Measurements from ENCODE around the gene HEY2.
"Not testable (repeated sequence)": the region's sequence is repeated elsewhere in the genome, so short reads cannot be mapped to it uniquely, and the experiment has no call there.

HEY2 gene

DNA sequence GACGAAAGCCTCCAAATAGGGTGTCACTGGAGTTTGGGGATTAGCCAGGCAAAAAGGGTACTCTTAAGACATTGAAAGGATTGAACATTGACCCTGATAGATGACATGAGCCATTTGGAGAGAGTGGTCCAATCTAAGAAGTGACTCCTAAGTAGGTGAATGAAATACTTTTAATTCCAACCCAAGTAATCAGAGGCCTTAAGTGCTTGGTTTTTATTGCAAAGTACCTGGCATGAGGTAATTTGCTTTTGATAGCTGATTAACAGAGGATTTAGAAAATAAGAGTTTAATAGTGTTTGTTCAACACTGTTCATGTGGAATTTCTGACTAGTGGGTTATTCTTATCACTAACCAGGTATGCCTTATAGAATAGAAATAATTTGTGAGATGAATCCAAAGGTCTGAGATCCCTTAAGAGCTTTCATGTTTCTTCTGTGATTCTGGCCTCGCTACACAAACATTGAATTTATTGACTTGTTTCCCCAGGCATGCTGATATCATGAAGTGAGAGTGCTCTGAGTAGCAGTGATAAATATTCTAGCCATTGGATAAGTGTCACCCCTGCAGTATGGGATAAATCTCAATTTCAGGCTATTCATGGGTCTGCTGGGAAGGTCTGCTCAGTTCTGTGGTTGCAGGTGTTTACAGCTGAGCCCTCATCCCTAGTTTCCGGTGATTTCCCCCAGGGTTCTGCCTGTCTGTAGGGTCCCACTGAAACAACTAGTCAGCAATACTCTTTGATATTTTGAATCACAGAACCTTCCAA is 47.9 kb downstream of the HEY2 start:
- DNase-seq (ENCODE audit: low spot score): no peak

DNA sequence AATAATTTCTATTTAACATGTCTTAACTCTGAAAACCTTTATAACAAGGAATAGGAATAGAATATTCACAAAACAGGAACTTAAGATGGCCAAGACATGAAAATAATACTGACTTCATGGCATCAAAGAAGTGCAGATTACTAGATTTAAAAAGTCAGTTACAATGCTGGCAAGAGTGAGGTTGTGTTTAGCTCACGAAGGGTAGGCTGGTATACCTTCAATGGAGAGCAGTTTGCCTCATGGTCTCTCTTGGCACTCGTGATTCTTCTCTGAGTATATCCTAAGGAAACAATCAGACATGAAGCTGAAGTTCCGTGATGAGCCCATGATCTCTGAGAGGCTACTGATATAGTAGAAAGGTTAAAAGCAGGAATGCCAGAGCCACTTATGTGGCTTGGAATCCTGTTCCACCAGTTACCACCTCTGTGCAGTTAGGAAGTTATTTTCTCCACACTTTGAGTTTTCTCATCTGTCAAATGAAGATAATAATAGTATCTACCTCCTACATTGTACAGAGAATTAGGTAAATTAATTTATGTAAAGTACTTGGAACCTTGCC is 48.5 kb downstream of the HEY2 start:
- no peak for DNase-seq (ENCODE audit: low spot score)

DNA sequence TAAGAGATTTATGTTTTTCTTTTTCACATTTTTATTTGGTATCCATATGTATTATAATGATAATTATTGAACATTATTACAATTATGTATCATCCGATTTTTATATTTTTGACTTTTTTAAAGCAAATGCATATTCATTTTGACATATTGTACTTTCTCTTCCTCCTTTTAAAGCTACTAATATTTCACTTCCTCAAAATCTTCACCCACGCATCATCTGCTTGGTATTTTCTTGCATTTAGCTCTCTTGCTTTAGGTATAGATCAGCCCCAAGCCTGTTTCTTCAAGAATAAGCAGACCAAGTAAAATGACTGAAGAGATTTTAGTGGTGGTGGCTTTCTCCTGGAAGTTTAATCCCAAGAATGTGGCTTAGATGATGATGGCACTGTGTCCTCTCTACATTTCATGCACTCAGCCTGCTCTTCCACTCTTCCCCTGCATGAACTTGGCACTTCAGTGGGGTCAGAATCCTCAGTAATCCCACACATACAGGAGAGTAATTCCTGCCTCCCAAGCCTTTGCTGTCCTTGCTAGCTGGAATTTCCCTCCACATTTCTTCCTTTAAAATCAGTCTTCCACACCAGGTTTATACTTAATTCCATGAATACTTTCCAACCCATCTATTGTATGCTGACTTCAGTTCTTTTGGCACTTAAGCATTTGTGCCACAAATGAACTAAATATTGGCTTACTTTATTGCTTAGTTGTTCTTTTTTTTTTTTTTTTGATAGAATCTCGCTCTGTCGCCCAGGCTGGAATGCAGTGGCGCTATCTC is 49.5 kb downstream of the HEY2 start:
- no peak for DNase-seq (ENCODE audit: low spot score)

DNA sequence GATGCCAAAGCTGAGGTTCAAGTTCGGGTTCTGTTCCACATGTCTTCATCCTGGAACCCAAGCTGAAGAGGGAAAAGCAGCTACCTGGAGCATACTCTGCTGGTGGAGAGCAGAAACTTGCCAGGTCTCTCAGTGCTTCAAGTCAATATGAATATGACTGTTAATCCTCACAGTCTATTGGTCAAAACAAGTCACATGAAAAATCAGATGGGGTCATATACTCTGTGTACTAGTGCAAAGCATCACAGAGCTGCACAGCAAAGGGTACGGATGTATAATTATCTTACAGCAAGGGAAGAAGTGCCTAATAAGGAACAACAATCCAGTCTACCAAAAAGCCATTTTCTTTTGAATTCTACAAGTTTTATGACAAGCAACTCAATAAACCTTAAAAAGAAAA is 53.0 kb downstream of the HEY2 start:
- DNase-seq (ENCODE audit: low spot score): no peak

- no peak for DNase-seq (ENCODE audit: low spot score)
Observed at GRCh38 chr6:125802943-125803377, 53.5 kb downstream of the HEY2 start.

DNA sequence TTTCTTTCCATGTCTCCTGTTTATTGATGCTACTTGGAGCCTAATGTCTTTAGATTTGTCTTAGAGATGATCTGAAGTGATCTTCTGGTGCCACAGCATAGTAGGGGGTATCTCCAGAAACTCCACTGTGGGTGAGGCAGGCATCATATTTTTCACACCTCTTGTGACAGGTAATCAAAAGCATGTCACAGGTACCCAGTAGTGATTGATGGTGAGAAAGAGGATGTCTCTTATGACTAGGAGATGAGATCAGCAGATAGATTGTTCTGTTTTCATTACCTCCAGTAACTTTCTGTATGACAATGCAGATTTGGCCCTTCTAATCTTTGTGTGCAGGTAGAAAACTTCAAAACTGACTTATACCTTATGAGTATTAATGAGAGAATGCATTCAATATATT is 54.8 kb downstream of the HEY2 start:
- DNase-seq (ENCODE audit: low spot score): no peak

- DNase-seq (ENCODE audit: low spot score): not testable (repeated sequence)
Observed at GRCh38 chr6:125804866-125805425, 55.5 kb downstream of the HEY2 start.

- DNase-seq (ENCODE audit: low spot score): no peak
Observed at GRCh38 chr6:125806813-125807212, 57.4 kb downstream of the HEY2 start.

DNA sequence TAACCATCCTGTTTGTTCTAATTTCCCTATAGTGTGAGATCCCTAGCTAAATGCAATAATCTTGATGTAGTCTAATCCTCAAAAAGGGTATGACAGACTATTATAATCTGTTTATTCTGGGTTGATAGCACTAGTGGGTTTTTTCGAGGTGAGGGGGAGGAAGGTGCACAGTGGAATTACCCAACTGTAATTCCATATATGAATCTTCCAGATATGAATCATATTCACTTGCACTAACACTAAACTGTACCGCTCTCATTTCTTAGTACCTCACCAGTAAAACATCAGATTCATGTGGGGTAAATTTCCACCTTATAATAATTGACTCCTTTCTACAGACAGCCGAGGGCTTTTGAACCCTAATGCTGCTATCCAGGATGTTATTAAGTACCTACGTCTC is 57.9 kb downstream of the HEY2 start:
- DNase-seq (ENCODE audit: low spot score): no peak

GRCh38 chr6:125808060-125808459 is 58.6 kb downstream of the HEY2 start:
- DNase-seq (ENCODE audit: low spot score): no peak

- no peak for DNase-seq (ENCODE audit: low spot score)
Observed at GRCh38 chr6:125808591-125808990, 59.2 kb downstream of the HEY2 start.

GRCh38 chr6:125809570-125810170 is 60.2 kb downstream of the HEY2 start:
- DNase-seq (ENCODE audit: low spot score): no peak

DNA sequence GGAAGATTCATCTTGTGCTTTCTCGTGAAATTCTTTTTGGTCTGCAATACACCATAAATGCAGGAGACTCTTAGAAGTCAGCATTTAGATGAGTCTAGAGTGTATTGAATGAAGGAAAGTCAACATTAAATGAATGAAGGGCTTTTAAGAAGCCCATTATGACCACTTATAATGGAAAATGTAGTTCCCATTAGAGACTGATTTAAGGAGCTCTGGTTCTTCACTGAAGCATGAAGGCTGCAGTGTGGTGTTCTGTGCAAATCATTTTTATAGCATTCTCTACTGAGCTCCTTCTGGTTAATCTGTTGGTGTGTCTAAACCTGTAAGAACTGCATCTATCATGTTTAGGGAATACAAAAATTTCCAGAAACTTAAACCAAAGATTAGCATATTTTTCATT is 61.0 kb downstream of the HEY2 start:
- DNase-seq (ENCODE audit: low spot score): no peak
